ENCODE measurements around the gene MPHOSPH9.

MPHOSPH9 gene

GRCh38 chr12:123149501-123150274, 83.3 kb downstream of the MPHOSPH9 start:
- DNase-seq (ENCODE audit: low read depth in 2 of 2) = no peak

GRCh38 chr12:123149088-123149487, 83.9 kb downstream of the MPHOSPH9 start:
- no peak for DNase-seq (ENCODE audit: low read depth in 2 of 2)

GRCh38 chr12:123148655-123149054, 84.3 kb downstream of the MPHOSPH9 start:
- DNase-seq (ENCODE audit: low read depth in 2 of 2) = no peak

GRCh38 chr12:123148223-123148622, 84.7 kb downstream of the MPHOSPH9 start:
- no peak for DNase-seq (ENCODE audit: low read depth in 2 of 2)

GRCh38 chr12:123145211-123145610, 87.7 kb downstream of the MPHOSPH9 start:
- DNase-seq (ENCODE audit: low read depth in 2 of 2) = no peak

GRCh38 chr12:123143736-123144461, 89.0 kb downstream of the MPHOSPH9 start:
- no peak for DNase-seq (ENCODE audit: low read depth in 2 of 2)

GRCh38 chr12:123142921-123143735, 89.8 kb downstream of the MPHOSPH9 start:
- no peak for DNase-seq (ENCODE audit: low read depth in 2 of 2)

- no peak for DNase-seq (ENCODE audit: low read depth in 2 of 2)
Measured at GRCh38 chr12:123142518-123142840, 90.5 kb downstream of the MPHOSPH9 start.

- DNase-seq (ENCODE audit: low read depth in 2 of 2) = no peak
Measured at GRCh38 chr12:123141615-123142517, 91.1 kb downstream of the MPHOSPH9 start.

- no peak for DNase-seq (ENCODE audit: low read depth in 2 of 2)
Measured at GRCh38 chr12:123140676-123141614, 92.0 kb downstream of the MPHOSPH9 start.

- no peak for DNase-seq (ENCODE audit: low read depth in 2 of 2)
Measured at GRCh38 chr12:123139926-123140675, 92.8 kb downstream of the MPHOSPH9 start.

- DNase-seq (ENCODE audit: low read depth in 2 of 2) = no peak
Measured at GRCh38 chr12:123135688-123136087, 97.3 kb downstream of the MPHOSPH9 start.

GRCh38 chr12:123134826-123135225, 98.1 kb downstream of the MPHOSPH9 start:
- DNase-seq (ENCODE audit: low read depth in 2 of 2) = no peak

GRCh38 chr12:123134271-123134671, 98.7 kb downstream of the MPHOSPH9 start:
- DNase-seq (ENCODE audit: low read depth in 2 of 2) = no peak

GRCh38 chr12:123133701-123134100, 99.2 kb downstream of the MPHOSPH9 start:
- DNase-seq (ENCODE audit: low read depth in 2 of 2) = no peak

- DNase-seq (ENCODE audit: low read depth in 2 of 2) = no peak
Measured at GRCh38 chr12:123132951-123133619, 99.9 kb downstream of the MPHOSPH9 start.

GRCh38 chr12:123131879-123132402, 101.0 kb downstream of the MPHOSPH9 start:
- no peak for DNase-seq (ENCODE audit: low read depth in 2 of 2)

GRCh38 chr12:123131291-123131832, 101.6 kb downstream of the MPHOSPH9 start:
- DNase-seq (ENCODE audit: low read depth in 2 of 2) = no peak

All from stimulated activated CD8-positive, alpha-beta memory T cell treated with anti-CD3 and anti-CD28 coated beads, Interleukin-7, amount 100 ng/mL, for 1 hour (primary cell).